Measurements from ENCODE around the gene ETNPPL.

ETNPPL gene

DNA sequence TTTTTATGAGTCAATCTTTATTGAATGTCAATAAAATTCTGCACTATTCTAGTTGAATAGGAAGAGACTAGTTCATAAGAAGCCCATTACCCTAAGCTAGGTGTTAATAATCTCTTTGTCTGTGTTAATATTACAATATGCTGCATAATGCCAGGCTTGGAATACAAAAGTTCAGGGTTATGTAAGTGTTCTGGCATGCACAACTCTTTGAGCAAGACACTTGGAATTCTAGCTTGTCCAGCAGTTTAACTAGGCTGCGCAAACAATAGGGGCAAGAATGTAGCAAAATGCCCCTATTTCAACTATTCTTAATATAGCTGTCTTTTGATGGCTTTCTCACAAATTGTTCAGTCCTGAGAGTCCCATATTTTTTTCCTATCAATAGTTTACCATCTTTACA, 31.3 kb upstream of the ETNPPL start:
- Histone ChIP-seq H3K9ac (ENCODE audit: insufficient read length, low read depth) (no peak overlapping the region), H3K4me1 (ENCODE audit: insufficient read depth, insufficient read length) (no peaks in the 10 kb centered on the region), H3K4me3 (ENCODE audit: insufficient read length, low read depth) (no peak overlapping the region), H3K9me3 (ENCODE audit: insufficient read depth, low read length) (no peaks in the 10 kb centered on the region), H3K36me3 (ENCODE audit: insufficient read depth, insufficient read length, low read length) (no peaks in the 10 kb centered on the region), H3K27me3 (ENCODE audit: insufficient read depth, insufficient read length) (no peaks in the 10 kb centered on the region)
- DNase-seq (ENCODE audit: low read depth, low spot score), result no peak
- TF ChIP-seq ZNF274 (IDR thresholded peaks at IDR 0.05; ENCODE audit: low read depth, low read length) (no peak), YY1 (IDR thresholded peaks at IDR 0.05; ENCODE audit: insufficient read depth, insufficient read length) (no peak), SUZ12 (IDR thresholded peaks at IDR 0.05; ENCODE audit: extremely low read depth, insufficient read depth, insufficient read length) (no peak)

DNA sequence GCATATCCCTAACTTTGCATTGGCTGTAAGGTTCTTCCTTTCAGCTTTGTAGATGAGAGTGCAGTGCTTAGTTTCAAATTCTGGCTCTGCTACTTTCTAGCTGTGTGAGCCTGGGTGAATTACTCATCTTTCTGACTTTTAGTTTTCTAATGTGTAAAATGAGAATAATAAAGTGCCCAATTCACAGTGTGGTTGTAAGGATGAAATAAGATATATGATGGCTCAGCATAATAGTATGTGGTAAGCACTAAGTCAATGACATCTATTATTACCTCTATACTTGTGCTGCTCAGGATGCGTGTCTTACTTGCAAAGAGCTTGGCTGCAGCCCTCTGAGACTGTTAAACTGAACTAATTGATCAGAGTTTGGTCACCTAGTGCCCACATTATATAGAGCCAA, 30.6 kb upstream of the ETNPPL start:
- Histone ChIP-seq H3K27me3 (ENCODE audit: insufficient read depth, insufficient read length) (no peaks in the 10 kb centered on the region), H3K9me3 (ENCODE audit: insufficient read depth, low read length) (no peaks in the 10 kb centered on the region), H3K9ac (ENCODE audit: insufficient read length, low read depth) (no peak overlapping the region), H3K4me1 (ENCODE audit: insufficient read depth, insufficient read length) (no peaks in the 10 kb centered on the region), H3K4me3 (ENCODE audit: insufficient read length, low read depth) (no peak overlapping the region), H3K36me3 (ENCODE audit: insufficient read depth, insufficient read length, low read length) (no peaks in the 10 kb centered on the region)
- TF ChIP-seq ZNF274 (IDR thresholded peaks at IDR 0.05; ENCODE audit: low read depth, low read length) (no peak), SUZ12 (IDR thresholded peaks at IDR 0.05; ENCODE audit: extremely low read depth, insufficient read depth, insufficient read length) (no peak), YY1 (IDR thresholded peaks at IDR 0.05; ENCODE audit: insufficient read depth, insufficient read length) (no peak)
- DNase-seq (ENCODE audit: low read depth, low spot score), result no peak

- Histone ChIP-seq H3K9me3 (ENCODE audit: insufficient read depth, low read length) (no peaks in the 10 kb centered on the region), H3K36me3 (ENCODE audit: insufficient read depth, insufficient read length, low read length) (no peaks in the 10 kb centered on the region), H3K4me1 (ENCODE audit: insufficient read depth, insufficient read length) (no peaks in the 10 kb centered on the region), H3K27me3 (ENCODE audit: insufficient read depth, insufficient read length) (no peaks in the 10 kb centered on the region), H3K4me3 (ENCODE audit: insufficient read length, low read depth) (no peak overlapping the region), H3K9ac (ENCODE audit: insufficient read length, low read depth) (no peak overlapping the region)
- TF ChIP-seq SUZ12 (IDR thresholded peaks at IDR 0.05; ENCODE audit: extremely low read depth, insufficient read depth, insufficient read length) (no peak), ZNF274 (IDR thresholded peaks at IDR 0.05; ENCODE audit: low read depth, low read length) (no peak), YY1 (IDR thresholded peaks at IDR 0.05; ENCODE audit: insufficient read depth, insufficient read length) (no peak)
- DNase-seq (ENCODE audit: low read depth, low spot score), result no peak
These were observed 25.9 kb upstream of the ETNPPL start for GRCh38 chr4:108788731-108789130.

GRCh38 chr4:108787724-108788123, 24.9 kb upstream of the ETNPPL start:
- H3K4me3 ChIP-seq (ENCODE audit: insufficient read length, low read depth), result no peak overlapping the region
- DNase-seq (ENCODE audit: low read depth, low spot score), result no peak
- H3K27me3 ChIP-seq (ENCODE audit: insufficient read depth, insufficient read length), result no peaks in the 10 kb centered on the region
- no peaks in the 10 kb centered on the region for H3K4me1 ChIP-seq (ENCODE audit: insufficient read depth, insufficient read length)
- no peaks in the 10 kb centered on the region for H3K36me3 ChIP-seq (ENCODE audit: insufficient read depth, insufficient read length, low read length)
- no peak for TF ChIP-seq ZNF274 (IDR thresholded peaks at IDR 0.05; ENCODE audit: low read depth, low read length)
- TF ChIP-seq YY1 (IDR thresholded peaks at IDR 0.05; ENCODE audit: insufficient read depth, insufficient read length), result no peak
- TF ChIP-seq SUZ12 (IDR thresholded peaks at IDR 0.05; ENCODE audit: extremely low read depth, insufficient read depth, insufficient read length), result no peak
- no peak overlapping the region for H3K9ac ChIP-seq (ENCODE audit: insufficient read length, low read depth)
- no peaks in the 10 kb centered on the region for H3K9me3 ChIP-seq (ENCODE audit: insufficient read depth, low read length)

GRCh38 chr4:108787106-108787505, 24.3 kb upstream of the ETNPPL start:
- H3K27me3 ChIP-seq (ENCODE audit: insufficient read depth, insufficient read length), result no peaks in the 10 kb centered on the region
- DNase-seq (ENCODE audit: low read depth, low spot score), result no peak
- no peaks in the 10 kb centered on the region for H3K4me1 ChIP-seq (ENCODE audit: insufficient read depth, insufficient read length)
- H3K4me3 ChIP-seq (ENCODE audit: insufficient read length, low read depth), result no peak overlapping the region
- TF ChIP-seq SUZ12 (IDR thresholded peaks at IDR 0.05; ENCODE audit: extremely low read depth, insufficient read depth, insufficient read length) (no peak), YY1 (IDR thresholded peaks at IDR 0.05; ENCODE audit: insufficient read depth, insufficient read length) (no peak), ZNF274 (IDR thresholded peaks at IDR 0.05; ENCODE audit: low read depth, low read length) (no peak)
- no peaks in the 10 kb centered on the region for H3K36me3 ChIP-seq (ENCODE audit: insufficient read depth, insufficient read length, low read length)
- H3K9ac ChIP-seq (ENCODE audit: insufficient read length, low read depth), result no peak overlapping the region
- H3K9me3 ChIP-seq (ENCODE audit: insufficient read depth, low read length), result no peaks in the 10 kb centered on the region

DNA sequence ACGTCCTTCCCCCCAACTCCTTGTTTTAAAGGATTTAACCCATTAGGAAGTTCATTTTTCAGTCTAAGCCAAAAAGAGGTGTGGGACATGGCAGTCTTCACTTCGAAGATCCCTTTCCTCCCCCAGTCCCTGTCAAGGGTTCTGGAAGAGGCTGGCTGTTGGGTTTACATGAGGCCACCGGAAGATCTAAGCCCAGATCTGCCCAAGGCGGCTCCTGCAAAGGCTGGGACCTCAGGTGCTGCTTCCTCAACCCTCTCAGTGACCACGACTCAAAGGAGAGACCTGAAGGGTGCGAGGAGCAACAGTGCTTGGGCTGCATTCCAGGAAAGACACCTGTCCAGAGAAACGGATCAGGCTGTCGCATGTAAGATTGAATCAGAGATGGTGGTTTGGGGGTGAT, 23.5 kb upstream of the ETNPPL start:
- TF ChIP-seq SUZ12 (IDR thresholded peaks at IDR 0.05; ENCODE audit: extremely low read depth, insufficient read depth, insufficient read length) (no peak), YY1 (IDR thresholded peaks at IDR 0.05; ENCODE audit: insufficient read depth, insufficient read length) (no peak), ZNF274 (IDR thresholded peaks at IDR 0.05; ENCODE audit: low read depth, low read length) (no peak)
- Histone ChIP-seq H3K36me3 (ENCODE audit: insufficient read depth, insufficient read length, low read length) (no peaks in the 10 kb centered on the region), H3K27me3 (ENCODE audit: insufficient read depth, insufficient read length) (no peaks in the 10 kb centered on the region), H3K4me1 (ENCODE audit: insufficient read depth, insufficient read length) (no peaks in the 10 kb centered on the region), H3K9me3 (ENCODE audit: insufficient read depth, low read length) (no peaks in the 10 kb centered on the region), H3K9ac (ENCODE audit: insufficient read length, low read depth) (no peak overlapping the region), H3K4me3 (ENCODE audit: insufficient read length, low read depth) (no peak overlapping the region)
- no peak for DNase-seq (ENCODE audit: low read depth, low spot score)

GRCh38 chr4:108783665-108784463, 21.0 kb upstream of the ETNPPL start:
- Histone ChIP-seq H3K4me1 (ENCODE audit: insufficient read depth, insufficient read length) (no peaks in the 10 kb centered on the region), H3K4me3 (ENCODE audit: insufficient read length, low read depth) (no peak overlapping the region), H3K9ac (ENCODE audit: insufficient read length, low read depth) (no peak overlapping the region), H3K9me3 (ENCODE audit: insufficient read depth, low read length) (no peaks in the 10 kb centered on the region), H3K27me3 (ENCODE audit: insufficient read depth, insufficient read length) (no peaks in the 10 kb centered on the region), H3K36me3 (ENCODE audit: insufficient read depth, insufficient read length, low read length) (no peaks in the 10 kb centered on the region)
- no peak for DNase-seq (ENCODE audit: low read depth, low spot score)
- TF ChIP-seq ZNF274 (IDR thresholded peaks at IDR 0.05; ENCODE audit: low read depth, low read length), result no peak
- no peak for TF ChIP-seq SUZ12 (IDR thresholded peaks at IDR 0.05; ENCODE audit: extremely low read depth, insufficient read depth, insufficient read length)
- no peak for TF ChIP-seq YY1 (IDR thresholded peaks at IDR 0.05; ENCODE audit: insufficient read depth, insufficient read length)
